Pulmonary artery endothelial cell (primary cell): ENCODE measurements around the gene SHANK1. TPM values are rescaled to one million over a fixed set of nuclear protein-coding genes. Genes with fewer than 3 reads are reported as not detected.

Experiments
- DNase-seq: peaks from one replicate; pipeline ENCODE4 v3.0.0-alpha.2; 2011; ENCODE audit warnings: low read depth, low spot score
- total RNA-seq: library from RNA; depleted of rRNA; stranded (reverse); fragments of >200 nt; gene quantifications from 2 replicates; pipeline ENCODE4 v1.2.3, GENCODE V29; 2014

Gene SHANK1
- total RNA-seq, 1 donor from 2014 or later: 0.26 TPM

DNA sequence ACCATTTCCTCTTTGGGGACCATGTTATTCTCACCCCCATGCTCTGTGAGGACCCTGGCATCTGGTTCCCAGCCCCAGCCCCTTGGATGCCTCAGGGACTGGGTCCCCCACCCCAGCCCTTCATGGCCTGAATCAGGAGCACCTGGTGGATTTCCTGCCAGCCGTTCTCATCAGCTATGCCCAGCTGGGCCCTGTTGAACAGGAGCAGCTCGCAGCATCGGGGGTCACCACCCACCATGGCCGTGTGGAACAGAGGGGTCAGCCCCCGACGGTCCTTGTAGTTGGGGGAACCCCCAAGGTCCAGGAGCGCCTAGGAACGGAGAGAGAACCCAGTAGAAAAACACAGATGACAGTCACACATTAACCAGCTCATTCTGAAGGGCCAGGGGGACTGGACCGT is 7.8 kb downstream of the SHANK1 start:
- DNase-seq: no peak

DNA sequence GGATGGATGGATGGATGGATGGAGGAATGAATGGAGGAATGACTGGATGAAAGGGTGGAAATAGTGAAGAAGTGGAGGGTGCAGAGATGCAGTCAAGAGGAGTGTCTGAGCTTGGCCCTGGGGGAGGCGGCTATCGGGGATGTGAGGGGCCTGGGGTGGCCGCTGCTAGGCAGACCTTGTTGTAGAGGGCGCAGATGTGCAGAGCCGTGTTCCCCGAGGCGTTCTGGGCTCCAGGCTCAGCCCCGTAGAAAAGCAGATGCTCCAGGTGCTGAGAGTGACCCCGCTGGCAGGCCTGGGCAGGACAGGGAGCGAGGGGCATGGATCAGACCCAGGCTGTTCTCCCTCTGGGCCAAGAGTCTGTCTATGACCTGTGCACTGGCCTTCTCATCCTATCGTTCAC is 8.4 kb downstream of the SHANK1 start:
- no peak for DNase-seq

DNA sequence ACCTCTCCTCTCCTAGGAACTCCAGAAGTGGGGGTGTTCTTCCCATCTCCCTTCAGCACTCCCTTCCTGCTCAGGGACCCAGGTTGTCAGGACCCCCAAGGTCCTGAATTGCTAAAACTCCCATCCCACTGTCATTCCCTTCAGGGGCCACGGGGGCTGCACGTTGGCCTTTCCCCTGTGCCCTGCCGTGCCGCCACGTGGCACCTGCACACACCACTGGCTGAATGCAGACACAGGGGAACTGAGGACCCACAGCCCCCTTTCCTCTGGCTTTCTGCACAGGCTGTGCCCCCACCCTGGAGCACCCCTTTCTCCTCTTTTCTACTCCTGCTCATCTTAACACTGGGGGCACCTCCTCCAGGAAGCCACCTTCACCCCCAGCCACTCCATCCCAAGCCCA is 9.0 kb downstream of the SHANK1 start:
- no peak for DNase-seq

- no peak for DNase-seq
Measured at GRCh38 chr19:50710094-50710493, 9.5 kb downstream of the SHANK1 start.

DNA sequence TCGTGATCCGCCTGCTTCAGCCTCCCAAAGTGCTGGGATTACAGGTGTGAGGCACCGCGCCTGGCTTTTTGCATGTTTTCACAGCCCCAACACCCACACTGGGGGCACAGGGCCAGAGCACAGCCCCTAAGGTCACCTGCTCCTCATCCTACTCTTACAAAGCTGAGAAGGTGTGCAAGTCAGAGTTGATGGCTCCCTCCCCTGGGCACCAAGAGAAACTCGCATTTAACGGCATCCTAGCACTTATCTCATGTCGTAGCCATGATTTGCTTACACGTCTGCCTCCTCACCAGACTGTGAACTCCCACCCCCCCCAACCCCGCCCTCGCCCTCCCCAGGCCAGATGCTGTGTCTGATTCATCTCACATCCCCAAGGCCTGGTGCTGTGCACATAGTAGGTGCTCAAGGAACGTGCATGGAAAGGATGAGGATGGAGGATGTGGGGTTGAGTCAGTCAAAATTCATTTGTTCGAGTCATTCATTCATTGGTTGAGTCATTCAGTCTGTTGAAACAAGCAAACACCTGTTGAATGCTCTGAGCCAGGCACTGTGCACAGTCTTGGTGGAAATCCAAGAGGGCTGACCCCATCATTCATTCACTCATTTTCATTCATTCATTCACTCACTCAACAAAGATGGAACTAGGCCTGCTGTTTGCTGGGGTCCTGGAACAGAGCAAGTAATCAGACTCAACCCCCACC is 11.3 kb downstream of the SHANK1 start:
- no peak for DNase-seq

- no peak for DNase-seq
Measured at GRCh38 chr19:50706387-50706786, 13.2 kb downstream of the SHANK1 start.

GRCh38 chr19:50705422-50706019 is 14.1 kb downstream of the SHANK1 start:
- DNase-seq: peak; percentile 44

DNA sequence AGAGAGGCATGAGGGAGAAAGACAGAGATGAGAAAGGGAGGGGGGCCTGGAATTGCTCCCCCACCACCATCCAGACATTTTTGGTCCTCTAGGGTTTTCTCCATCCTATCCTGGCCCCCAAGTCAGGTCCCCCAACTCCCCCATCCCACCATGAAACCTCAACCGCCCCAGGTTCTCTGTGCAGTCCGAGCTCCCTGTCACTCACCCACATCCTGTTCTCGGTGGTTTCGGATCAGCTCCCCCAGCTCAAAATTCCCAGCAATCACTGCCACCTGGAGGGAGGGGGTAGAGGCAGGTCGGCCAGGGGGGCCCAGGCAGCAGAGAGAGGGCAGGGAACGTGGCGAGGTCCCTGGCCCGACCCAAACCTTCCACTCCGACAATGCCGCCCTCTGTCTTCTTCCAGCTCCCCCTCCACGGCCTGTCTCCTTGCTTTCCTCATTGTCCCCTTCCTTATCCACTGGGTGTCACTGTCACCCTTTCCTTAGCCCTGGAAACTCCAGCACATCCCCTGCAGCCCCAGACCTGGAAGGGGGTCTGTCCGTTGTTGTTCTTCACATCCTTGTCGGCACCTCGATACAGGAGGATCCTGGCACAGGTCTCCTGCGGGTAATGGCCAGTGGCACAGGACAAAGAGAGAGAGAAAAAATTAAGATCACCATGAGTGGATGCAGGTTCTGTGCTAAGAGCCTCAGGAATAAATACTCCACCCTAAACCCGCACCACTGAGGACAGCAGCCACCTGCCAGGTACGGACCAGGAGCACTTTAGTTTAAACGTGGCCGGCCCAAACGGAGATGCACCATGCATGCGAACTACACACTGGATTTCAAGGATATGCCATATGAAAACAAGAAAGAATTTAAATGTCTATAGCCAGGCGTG is 15.4 kb downstream of the SHANK1 start:
- no peak for DNase-seq

- DNase-seq: no peak
Measured at GRCh38 chr19:50702871-50703829, 16.5 kb downstream of the SHANK1 start.

DNA sequence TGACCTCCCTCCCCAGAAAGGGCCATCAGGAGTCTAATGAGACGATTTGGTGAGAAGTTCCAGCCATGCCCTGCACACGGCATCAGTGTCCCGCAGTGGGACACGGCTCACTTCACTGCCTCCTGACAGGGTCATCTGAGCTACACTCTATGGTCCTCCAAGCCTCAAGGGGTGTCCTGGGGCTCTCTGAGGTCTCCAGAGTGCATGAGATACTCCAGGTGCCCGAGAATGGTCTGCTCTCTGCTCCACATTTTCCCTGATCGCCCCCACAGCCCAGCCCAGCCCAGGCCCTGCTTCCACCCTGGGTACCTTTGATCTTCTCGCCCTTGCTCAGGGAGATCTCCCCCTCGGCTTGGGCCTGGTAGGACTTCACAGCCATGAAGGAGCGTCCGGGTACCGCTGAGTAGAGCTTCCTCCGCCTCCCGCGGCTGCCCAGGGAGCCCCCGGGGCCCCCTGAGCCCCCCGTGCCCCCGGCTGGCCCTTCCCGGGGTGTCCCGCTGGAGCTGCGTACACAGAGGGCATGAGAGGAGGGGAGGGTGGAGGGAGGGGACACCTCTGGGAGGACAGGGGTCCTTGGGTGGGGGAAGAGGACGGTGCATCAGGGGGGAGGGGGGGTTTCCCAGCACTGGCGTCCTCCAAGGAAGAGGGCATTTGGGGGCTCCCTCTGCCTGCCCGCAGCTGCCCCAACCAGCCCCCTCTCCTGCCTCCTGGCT is 17.3 kb downstream of the SHANK1 start:
- no peak for DNase-seq

DNA sequence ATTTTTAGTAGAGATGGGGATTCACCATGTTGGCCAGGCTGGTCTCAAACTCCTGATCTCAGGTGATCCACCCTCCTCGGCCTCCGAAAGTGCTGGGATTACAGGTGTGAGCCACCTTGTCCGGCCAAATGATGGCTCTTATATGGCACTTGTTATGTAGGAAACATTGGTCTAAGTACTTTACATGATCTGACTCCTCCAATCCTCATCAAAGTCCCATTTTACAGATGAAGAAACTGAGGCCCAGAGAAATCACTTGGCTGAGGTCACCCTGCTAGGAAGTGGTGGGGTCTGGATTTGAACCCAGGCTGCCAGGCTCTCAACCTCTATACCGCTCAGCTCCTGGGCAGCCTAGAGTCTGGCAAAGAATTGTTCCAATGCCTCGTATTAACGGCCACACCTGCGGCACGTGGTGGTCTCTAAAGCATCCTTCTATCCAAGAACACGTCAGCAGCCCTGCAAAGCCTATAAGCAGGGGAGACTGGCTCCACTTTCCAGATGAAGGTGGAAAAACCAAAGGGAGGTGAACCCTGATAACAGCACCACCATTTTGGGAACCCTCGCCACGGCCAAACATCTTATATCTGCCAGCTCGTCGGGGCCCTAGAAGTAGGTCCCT is 18.1 kb downstream of the SHANK1 start:
- no peak for DNase-seq

- DNase-seq: no peak
Measured at GRCh38 chr19:50697414-50698124, 22.0 kb downstream of the SHANK1 start.

DNA sequence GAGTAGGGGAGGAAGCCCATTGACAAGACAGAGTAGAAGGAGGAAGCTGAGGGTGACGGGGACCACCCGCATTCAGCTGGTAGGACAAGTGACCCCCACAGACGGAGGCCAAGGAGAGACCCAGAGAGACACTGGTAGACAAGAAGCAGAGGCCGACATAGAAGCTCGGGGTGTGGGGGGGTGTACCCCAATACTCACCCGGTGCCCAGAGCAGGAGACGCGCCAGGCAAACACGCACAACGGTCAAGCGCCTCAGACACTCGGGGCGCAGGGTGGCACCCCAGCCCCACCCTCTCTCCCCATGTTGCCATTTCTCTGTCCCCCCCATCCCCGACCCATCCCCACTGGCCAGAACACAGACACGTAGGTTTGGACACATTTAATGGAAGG is 23.5 kb downstream of the SHANK1 start:
- DNase-seq: no peak

GRCh38 chr19:50695251-50696093 is 24.1 kb downstream of the SHANK1 start:
- DNase-seq: no peak

DNA sequence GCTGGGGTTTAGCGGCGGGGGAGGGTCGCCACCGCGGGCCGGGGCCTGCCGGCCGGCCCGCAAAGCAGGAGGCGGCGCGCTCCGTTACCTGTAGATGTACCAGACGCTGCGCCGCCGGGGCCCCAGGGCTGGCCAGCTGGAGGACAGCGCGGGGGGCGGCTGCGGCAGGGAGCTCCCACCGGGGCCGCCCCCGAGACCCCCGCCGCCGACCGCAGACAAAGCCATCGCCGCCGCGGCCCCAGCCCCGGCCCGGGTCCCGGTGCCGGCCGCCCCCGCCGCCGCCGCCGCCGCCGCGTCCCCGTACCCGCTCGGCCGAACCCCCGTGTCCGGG is 24.8 kb downstream of the SHANK1 start:
- DNase-seq: no peak

DNA sequence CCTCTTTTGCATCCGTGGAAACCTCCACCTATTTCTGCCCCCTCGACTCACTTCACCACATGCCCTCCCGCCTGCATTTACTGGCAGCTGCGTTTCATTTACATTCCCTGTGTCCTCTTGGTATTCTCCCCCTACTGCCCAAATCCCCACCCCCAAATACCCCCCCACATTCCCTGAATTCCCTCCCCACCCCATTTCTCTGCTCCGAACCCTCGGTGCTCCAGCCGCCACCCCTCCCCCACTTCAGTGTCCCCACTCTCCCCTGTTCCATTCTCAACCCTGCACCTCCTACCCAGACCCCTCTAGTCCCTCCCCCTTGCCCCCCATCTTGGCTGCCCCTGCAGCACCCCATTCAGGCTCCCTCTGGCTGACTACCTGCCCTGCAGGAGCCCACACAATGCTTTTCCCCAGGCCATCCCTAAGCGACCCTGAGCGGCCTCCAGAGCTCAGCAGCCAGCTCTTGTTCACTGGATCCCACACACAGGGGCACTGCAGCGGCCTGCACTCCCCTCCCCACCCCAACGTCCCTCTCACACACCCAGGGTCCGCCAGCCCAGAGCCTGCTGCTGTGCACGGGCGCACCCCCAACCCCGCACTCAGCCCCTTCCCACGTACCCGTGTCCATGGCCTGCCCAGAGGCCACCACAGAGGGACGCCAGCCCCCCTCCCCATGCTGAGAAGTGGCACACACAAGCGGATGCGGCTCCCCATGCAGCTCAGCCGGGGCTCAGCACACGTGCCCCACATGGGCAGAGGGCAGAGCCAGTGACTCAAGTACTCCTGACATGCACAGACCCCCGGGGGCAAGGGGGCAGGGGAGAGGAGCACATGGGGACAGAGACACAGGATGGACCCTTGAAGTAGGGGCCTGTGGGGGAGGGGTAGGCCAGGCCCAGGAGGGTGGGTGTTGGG is 26.3 kb downstream of the SHANK1 start:
- DNase-seq: no peak

DNA sequence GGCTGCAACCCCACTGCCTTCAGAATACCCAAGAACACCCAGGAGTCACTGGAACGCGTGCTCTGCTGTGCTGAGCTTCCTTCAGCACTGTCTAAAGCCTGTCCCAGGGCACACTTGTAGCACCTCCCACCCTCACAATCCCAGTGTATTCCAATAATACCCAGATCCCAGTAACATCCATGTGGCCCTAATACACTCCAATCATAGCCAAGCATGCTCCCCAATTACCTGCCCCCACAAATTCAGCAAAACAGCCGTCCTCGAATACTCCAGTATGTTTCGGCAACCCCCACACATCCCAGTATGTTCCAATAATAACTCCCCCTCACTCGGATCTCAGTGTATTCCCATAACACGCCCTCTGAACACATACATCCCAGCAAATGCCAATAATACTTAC is 29.2 kb downstream of the SHANK1 start:
- DNase-seq: no peak

- DNase-seq: no peak
Measured at GRCh38 chr19:50688766-50689165, 30.8 kb downstream of the SHANK1 start.
